Measurements from ENCODE around the gene SLC40A1.

Gene SLC40A1

DNA sequence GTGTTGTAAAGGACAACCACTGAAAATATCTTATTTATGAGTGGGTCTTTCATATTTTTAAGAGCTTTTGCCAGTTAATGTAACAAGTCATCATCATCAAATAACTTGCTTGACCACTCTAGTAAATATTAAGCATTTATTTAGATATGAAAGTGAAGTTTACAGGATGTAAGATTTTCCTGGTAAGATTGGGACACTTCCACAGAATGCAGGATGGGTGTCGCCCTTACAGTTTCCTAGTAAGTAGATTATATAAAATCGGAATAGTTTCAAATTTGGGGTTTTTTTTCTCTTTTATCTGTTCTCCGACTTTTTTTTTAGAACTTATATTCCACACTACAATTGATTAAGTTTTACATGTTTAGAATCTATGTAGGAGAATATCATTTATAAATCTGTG lies 14.8 kb upstream of the SLC40A1 start:
- DNase-seq, result no peak

GRCh38 chr2:189594305-189594704 lies 13.7 kb upstream of the SLC40A1 start:
- DNase-seq, result no peak

GRCh38 chr2:189593115-189593514 lies 12.5 kb upstream of the SLC40A1 start:
- DNase-seq, result no peak

- DNase-seq, result no peak
These were observed 11.9 kb upstream of the SLC40A1 start for GRCh38 chr2:189592353-189592984.

DNA sequence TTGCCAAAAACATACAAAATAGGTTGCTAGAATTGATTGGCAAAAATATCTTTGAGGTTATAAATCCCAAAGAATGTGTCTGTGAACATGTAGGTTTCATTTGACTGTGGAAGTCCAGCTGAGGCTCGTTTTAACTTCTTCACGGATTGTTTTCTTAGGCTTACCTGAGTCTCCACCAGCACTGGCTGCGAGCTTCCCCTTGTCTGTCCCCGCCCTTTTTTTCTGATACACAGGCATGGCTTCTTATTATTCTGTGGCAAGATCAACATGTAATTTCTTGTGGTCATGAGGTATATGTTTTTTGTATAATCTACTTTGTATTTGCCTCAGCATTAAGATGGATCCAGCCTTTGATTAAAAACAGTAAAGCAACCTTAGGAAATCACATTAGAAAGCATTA lies 7.2 kb upstream of the SLC40A1 start:
- DNase-seq, result no peak

DNA sequence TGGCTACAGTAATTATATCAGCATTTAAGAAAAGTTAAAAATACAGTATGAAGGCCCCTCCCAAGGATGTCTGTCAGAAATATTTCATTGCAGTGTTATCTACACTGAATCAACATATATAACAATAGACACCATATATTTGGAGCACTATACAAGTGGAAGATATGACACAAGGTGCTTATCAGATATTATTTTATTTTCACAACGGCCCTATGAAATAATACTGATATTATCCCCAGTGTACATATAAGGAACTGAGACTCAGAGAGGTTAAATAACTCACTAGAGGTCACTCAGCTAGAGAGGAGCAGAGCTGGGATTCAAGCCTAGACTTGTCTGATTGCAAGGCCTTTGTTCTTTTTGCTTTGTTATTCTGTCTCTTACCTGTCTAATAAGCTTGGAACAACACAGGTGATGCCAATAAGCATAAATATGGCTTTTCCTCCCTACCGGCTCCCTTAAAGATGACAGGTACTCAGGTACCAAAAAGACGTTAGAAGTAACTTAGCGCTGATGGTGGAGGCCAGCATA lies 4.7 kb upstream of the SLC40A1 start:
- DNase-seq, result no peak

GRCh38 chr2:189584686-189585085 lies 4.1 kb upstream of the SLC40A1 start:
- no peak for DNase-seq

DNA sequence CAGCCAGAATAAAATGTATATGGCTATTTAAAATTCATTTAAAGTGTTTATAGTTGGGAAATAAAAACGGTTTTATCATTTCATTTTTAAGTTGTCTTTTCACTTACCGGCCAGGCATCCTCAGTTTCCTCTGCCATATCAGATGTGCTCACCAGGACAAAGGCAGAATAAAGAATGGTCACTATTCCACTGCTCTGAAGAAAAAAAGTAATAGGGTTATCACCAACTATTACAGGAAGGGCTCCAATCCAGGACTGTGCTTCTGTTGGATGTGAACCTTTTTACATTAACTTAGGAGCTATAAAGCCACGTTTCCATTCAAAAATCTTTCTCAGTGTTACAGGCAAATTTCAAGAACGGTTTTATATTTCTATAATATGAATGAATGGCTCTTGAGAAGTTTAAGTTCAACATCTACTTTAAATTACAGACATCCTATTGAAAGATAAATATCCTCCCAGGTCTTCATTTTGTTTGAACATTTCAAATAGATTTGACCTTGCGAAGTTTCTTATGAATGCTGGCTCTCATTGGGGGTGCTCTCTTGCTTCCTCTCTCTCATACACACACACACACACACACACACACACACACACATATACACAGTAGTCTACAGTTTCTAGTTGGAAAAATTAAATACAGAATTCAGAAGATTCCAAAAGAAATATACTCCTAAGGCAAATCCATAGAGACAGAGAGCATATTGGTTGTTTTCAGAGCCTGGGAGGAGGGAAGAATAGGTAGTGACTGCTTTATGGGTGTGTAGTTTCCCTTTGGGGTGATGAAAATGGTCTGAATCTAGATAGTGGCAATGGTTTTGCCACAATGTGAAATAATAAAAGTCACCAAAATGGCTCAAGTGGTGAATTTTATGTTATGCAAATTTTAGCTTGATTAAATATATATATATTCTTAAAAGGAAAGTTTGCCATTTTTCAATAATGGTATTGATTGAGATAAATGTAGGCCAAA lies 2.9 kb upstream of the SLC40A1 start:
- no peak for DNase-seq

GRCh38 chr2:189582809-189583192 lies 2.2 kb upstream of the SLC40A1 start:
- DNase-seq, result no peak

DNA sequence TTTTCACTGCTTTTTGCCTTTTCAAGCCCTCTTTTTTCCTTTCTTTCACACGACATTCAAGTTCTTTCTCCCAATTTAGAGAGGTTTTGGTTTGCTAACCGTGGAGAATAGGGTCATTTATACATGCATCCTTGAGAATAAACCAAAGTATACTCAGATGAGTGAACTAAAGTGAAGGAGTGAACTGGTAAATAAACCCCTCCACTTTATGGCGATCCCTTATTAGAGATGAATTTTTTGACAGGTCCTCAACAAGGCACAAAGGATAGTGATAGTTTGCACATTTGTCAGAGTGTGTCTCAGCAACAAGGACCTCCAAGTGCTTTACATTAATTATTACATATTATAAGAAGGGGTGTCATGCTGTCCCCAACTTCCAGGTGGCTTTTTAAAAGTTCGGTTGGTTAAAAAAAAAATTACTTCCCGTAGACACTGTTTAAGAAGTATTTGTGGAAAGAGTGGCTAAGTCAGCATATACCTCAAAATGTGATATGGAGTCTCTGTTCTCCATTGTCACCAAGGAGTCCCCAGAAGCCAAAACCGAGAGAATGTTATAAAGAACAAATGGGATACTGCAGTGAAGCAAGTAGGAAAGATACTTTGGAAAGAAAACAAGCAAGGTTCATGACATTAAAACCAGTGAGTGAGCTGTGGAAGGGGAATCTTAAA lies 1.7 kb upstream of the SLC40A1 start:
- DNase-seq, result no peak

GRCh38 chr2:189581354-189582139 lies 961 bp upstream of the SLC40A1 start:
- DNase-seq, result peak in 1 of 14 donors; percentile 20

GRCh38 chr2:189580241-189580651 lies 340 bp downstream of the SLC40A1 start:
- DNase-seq, result peak in 4 of 14 donors; percentile 15 to 55 (median 25)

DNA sequence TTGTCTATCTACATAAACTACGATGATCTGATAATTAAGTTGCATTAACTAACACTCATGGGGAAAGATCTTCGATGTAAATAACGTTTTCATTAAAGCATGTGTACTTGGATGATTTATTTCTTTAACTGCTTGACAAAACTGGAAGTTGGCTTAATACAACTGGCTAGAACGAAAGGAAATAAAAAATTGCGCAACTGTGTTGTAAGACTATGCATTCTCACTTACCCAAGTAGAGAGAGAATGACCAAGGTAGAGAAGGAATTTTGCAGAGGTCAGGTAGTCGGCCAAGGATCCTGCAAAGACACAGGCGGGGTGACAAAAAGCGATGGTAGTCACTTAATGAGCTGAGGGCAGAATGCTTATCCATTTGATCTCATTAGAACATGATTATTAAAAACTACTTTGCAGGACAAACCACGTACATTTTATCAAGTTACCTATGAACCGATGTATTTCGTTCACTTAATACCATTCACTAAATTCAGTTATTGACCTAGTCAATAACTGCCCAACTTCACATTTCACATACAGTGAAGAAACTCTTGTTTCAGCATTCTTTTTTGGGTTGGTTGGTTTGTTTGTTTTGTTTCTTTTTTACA lies 900 bp downstream of the SLC40A1 start:
- DNase-seq, result no peak

DNA sequence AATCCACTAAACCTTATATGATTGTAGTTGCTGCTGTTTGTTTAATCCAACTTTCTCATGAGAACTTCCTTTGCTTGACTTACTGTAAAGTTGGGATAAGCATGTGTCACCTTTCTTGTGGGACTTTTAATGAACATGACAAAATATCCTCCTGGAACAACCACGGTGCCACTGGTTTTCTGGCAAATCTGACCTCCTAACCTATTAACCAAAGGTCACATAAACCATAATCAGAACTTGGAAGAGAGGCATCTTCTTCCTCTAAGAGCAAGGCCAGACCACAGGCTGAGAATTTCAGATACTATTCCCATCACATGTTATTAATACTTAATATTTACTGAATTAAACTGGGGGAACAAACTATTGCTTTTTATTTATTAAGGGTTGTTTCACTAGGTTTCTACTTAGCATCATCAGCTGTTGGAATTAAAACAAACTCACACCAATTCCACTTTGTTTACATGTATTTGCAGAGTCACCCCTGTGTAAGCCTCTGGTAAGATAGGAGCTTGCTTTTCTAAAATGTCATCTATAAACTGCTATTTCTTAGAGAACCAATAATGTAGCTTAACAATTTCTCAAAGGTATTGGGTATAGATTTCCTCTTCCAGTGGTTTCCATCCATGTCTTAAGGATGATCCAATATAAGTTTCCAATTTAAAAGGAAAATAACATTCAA lies 2.2 kb downstream of the SLC40A1 start:
- DNase-seq, result no peak

DNA sequence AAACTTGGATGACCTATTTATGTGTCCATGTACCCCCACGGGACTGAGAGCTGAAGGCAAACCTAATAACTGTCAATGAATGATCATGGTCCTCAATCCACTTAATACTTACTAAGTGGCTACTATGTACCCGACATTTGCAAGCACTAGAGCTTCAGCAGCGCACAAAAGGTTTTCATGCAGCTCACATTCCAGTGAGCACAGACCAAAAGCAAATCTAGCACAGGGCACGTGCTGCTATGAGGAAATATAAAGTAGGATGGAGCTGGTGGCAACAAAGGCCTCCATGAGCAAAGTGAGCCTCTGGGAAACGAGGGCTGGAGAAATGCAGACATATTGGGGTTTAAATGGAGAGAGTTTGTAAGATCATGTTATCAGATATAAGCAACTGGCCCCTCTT lies 3.5 kb downstream of the SLC40A1 start:
- no peak for DNase-seq

- no peak for DNase-seq
These were observed 4.2 kb downstream of the SLC40A1 start for GRCh38 chr2:189576396-189576795.

- no peak for DNase-seq
These were observed 5.7 kb downstream of the SLC40A1 start for GRCh38 chr2:189574793-189575475.

DNA sequence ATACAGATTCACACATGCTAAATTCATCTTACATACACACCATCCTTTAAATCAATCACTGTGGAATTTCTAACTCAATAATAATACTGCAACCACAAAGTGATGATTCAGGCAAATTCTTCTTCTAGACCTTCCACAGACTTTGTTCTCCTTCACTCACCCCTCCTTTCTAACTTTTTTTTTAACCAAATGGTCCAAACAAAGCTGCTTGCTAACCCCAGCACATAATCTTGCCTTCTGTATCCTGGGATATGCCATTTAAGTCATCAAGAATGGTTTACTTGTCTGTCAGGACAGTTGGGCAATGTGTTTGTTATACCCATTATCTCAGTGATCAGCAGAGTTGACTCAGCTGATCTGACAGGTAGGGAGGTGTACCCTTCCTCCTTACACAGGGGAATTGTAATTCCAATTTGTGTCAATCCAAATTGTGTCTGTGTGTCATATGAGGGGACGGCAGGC lies 10.0 kb downstream of the SLC40A1 start:
- DNase-seq, result no peak

GRCh38 chr2:189569295-189569910 lies 11.2 kb downstream of the SLC40A1 start:
- no peak for DNase-seq

DNA sequence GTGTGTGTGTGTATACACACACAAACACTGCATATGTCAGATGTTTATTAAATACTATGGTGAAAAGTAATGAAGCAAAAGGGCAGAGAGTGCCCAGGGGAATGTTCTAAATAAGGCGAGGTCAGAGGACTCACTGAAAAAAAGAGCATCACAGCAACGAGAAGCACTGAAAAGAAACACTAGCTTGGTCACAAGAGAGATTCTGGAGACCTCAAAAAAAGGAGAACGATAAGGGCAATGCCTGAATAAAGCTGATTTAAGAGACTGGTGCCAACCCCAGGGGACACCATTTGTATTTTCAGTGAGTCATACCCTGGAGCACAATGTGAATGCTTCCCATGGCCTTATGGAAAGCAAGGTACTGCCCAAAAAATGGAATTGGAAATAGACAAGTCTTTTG lies 14.5 kb downstream of the SLC40A1 start:
- DNase-seq, result no peak
